Epithelial cell of esophagus (primary cell): ENCODE data around the gene SLC15A1.

Source experiments
- DNase-seq: peaks from one replicate; pipeline ENCODE4 v3.0.0; 2010; ENCODE audit warnings: low read depth
- H3K4me3 ChIP-seq: 2 replicates; pipeline ENCODE4 v1.5.1; 2011; ENCODE audit warnings: mild to moderate bottlenecking, low read length, control low read depth
- CTCF ChIP-seq: IDR thresholded peaks from 2 replicates; pipeline ENCODE4 v1.5.1; 2011; ENCODE audit warnings: low read depth, mild to moderate bottlenecking, low read length, control low read depth, inconsistent platforms; ENCODE audit not compliant: insufficient read depth; ENCODE audit errors: missing control alignments

The SLC15A1 gene

GRCh38 chr13:98787173-98787572, 34.7 kb upstream of the SLC15A1 start:
- no peak for DNase-seq
- H3K4me3 ChIP-seq = no peak overlapping the region
- no peak for TF ChIP-seq CTCF

GRCh38 chr13:98786023-98786422, 33.6 kb upstream of the SLC15A1 start:
- no peak overlapping the region for H3K4me3 ChIP-seq
- DNase-seq = no peak
- no peak for TF ChIP-seq CTCF

- no peak for TF ChIP-seq CTCF
- DNase-seq = peak; percentile 14
Observed at GRCh38 chr13:98785405-98785804, 32.9 kb upstream of the SLC15A1 start.

GRCh38 chr13:98784666-98785065, 32.2 kb upstream of the SLC15A1 start:
- peak; percentile 11 for DNase-seq
- no peak for TF ChIP-seq CTCF
- H3K4me3 ChIP-seq = no peak overlapping the region

More at GRCh38 chr13:98785405-98785804, 32.9 kb upstream of the SLC15A1 start:
- no peak overlapping the region for H3K4me3 ChIP-seq

- H3K4me3 ChIP-seq = no peak overlapping the region
- peak; percentile 10 for DNase-seq
- no peak for TF ChIP-seq CTCF
Observed at GRCh38 chr13:98783856-98784478, 31.5 kb upstream of the SLC15A1 start.

GRCh38 chr13:98782654-98783053, 30.2 kb upstream of the SLC15A1 start:
- DNase-seq = peak; percentile 80
- H3K4me3 ChIP-seq = no peak overlapping the region
- TF ChIP-seq CTCF = no peak

- no peak for TF ChIP-seq CTCF
- DNase-seq = no peak
- H3K4me3 ChIP-seq = no peak overlapping the region
Observed at GRCh38 chr13:98781905-98782304, 29.4 kb upstream of the SLC15A1 start.
